ENCODE data around the gene ATF7. TPM values are rescaled to one million over a fixed set of nuclear protein-coding genes. Genes with fewer than 3 reads are reported as not detected.
A peak's percentile ranks its signal among the peaks of the same experiment; 100 is the strongest.

Gene ATF7
- 38.8 and 44.3 TPM in 2 replicates for total RNA-seq (2021)
- Bru-seq, nascent RNA: percentile 84 among the genes with signal in this experiment
- BruChase-seq, experiment 1, labeled RNA remaining after a 2-hour chase: percentile 98 among the genes with signal in this experiment
- BruChase-seq, experiment 2, labeled RNA remaining after a 6-hour chase: percentile 98 among the genes with signal in this experiment
- long read RNA-seq, transcript ATF7-212 (4 exons, 860 nt): major isoform, 14 of 42 reads
- long read RNA-seq, partial matches to known transcripts: 1 of 42 reads
- long read RNA-seq, other reads (novel, unspliced or antisense): 27 of 42 reads

DNA sequence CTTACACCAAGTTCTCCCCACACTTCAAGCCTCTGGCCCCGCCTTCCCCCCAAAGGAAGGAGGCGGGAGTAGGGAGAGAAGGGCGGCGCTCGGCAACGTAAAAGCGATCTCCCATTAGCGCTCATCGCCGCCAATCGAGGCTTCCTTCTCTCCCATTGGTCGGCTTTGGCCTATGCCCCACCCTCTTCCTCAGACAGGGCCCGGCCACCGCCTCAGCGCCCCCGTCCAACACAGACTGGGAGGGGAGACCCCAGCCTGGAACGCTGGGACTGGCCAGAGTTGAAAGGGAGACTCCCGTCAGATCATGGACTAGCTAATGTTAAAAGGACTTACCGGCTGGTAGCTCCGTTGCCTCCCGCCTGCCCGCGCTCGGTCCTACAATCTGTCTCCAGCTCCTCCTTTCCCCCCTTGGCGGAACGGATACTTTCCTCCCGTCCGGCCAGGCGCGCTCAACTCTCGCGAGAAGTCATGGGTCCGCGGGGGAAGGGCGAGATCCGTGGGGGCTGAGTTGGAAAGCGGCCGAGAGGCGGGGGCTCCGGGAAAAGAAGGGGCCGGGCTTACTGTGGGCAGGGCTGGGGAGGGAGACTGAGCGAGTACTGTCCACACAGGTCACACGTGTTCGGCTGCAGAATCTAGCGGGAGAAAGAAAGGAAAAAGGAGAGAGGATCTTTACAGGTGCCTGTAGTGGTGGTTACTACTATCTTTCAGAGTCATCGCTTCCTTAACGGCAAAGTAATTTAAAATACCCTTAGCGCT lies at the start of gene ATF7:
TSS of gene ATF7 (minus strand) at position 437 of the 756 bp plus-strand sequence. CDS start 25,382 bp downstream, outside the sequence.
- CTCF ChIA-PET: no interaction called here
- POLR2A ChIA-PET (ENCODE audit: low non-redundant PET): interaction anchor here (0.6 to 0.7 kb wide), 2 partner anchors 11 to 129 kb away, joined by 3 read pairs; no protein-coding TSS in a partner anchor
- peaks cover 20% of the 10 kb centered on the region for H3K4me1 ChIP-seq (ENCODE audit: insufficient read depth, low read length, poor library complexity, severe bottlenecking)
- DNase-seq (ENCODE audit: low spot score): peak; percentile 99
- peak within 1 kb of the TSS; percentile 98 for H3K27ac ChIP-seq (ENCODE audit: low read depth, low read length, poor library complexity, severe bottlenecking)
- no TSS peak for BruUV-seq (replicated peaks)
- TF ChIP-seq EZH2 (IDR thresholded peaks at IDR 0.05; ENCODE audit: borderline replicate concordance, low read depth, low read length, poor library complexity, severe bottlenecking): no peak
- no peak for TF ChIP-seq CTCF (conservative IDR thresholded peaks at IDR 0.05; ENCODE audit: low read depth, low read length)
- H3K9me3 ChIP-seq (ENCODE audit: low read depth, low read length, poor library complexity, severe bottlenecking): no peaks in the 10 kb centered on the region
- H3K4me3 ChIP-seq (ENCODE audit: low read depth, low read length, poor library complexity, severe bottlenecking): peak within 1 kb of the TSS; percentile 55
- H3K27me3 ChIP-seq (replicated peaks; ENCODE audit: insufficient read depth, low read depth, low read length, poor library complexity): no peaks in the 10 kb centered on the region
- intact Hi-C loops (cut with micrococcal nuclease; ENCODE audit: unreplicated experiment): loop anchor here (2.0 kb wide), 1 partner anchor 51 kb away; the partner anchor contains the start of gene ATP5MC2
- H3K36me3 ChIP-seq (ENCODE audit: insufficient read depth, low read length, poor library complexity, severe bottlenecking): no peaks in the 10 kb centered on the region

- H3K36me3 ChIP-seq (ENCODE audit: insufficient read depth, low read length, poor library complexity, severe bottlenecking): peaks cover 45% of the 10 kb centered on the region
- CTCF ChIA-PET: interaction anchor here (0.6 to 3.5 kb wide), 4 partner anchors 52 to 135 kb away, joined by 4 to 35 read pairs (median 4); no protein-coding TSS in a partner anchor
- BruUV-seq (replicated peaks): TSS peak; percentile 59
- no peaks in the 10 kb centered on the region for H3K9me3 ChIP-seq (ENCODE audit: low read depth, low read length, poor library complexity, severe bottlenecking)
- no peak for TF ChIP-seq EZH2 (IDR thresholded peaks at IDR 0.05; ENCODE audit: borderline replicate concordance, low read depth, low read length, poor library complexity, severe bottlenecking)
- TF ChIP-seq CTCF (conservative IDR thresholded peaks at IDR 0.05; ENCODE audit: low read depth, low read length): no peak
- H3K4me3 ChIP-seq (ENCODE audit: low read depth, low read length, poor library complexity, severe bottlenecking): peak overlapping the region; percentile 73
- no peak for DNase-seq (ENCODE audit: low spot score)
- peak overlapping the region; percentile 97 for H3K27ac ChIP-seq (ENCODE audit: low read depth, low read length, poor library complexity, severe bottlenecking)
- peaks cover 55% of the 10 kb centered on the region for H3K4me1 ChIP-seq (ENCODE audit: insufficient read depth, low read length, poor library complexity, severe bottlenecking)
- POLR2A ChIA-PET (ENCODE audit: low non-redundant PET): interaction anchor here (1.0 kb wide), 1 partner anchor 131 kb away, joined by 3 read pairs; no protein-coding TSS in a partner anchor
- no peaks in the 10 kb centered on the region for H3K27me3 ChIP-seq (replicated peaks; ENCODE audit: insufficient read depth, low read depth, low read length, poor library complexity)
- intact Hi-C loops (cut with micrococcal nuclease; ENCODE audit: unreplicated experiment): no loop called here
Observed at GRCh38 chr12:53674977-53675700, 49.0 kb upstream of the ATF7 start.

GRCh38 chr12:53670971-53671370 lies 44.8 kb upstream of the ATF7 start:
- Histone ChIP-seq H3K27me3 (replicated peaks; ENCODE audit: insufficient read depth, low read depth, low read length, poor library complexity) (no peaks in the 10 kb centered on the region), H3K27ac (ENCODE audit: low read depth, low read length, poor library complexity, severe bottlenecking) (peak overlapping the region; percentile 39), H3K4me3 (ENCODE audit: low read depth, low read length, poor library complexity, severe bottlenecking) (no peak overlapping the region), H3K4me1 (ENCODE audit: insufficient read depth, low read length, poor library complexity, severe bottlenecking) (peaks cover 22% of the 10 kb centered on the region), H3K9me3 (ENCODE audit: low read depth, low read length, poor library complexity, severe bottlenecking) (no peaks in the 10 kb centered on the region), H3K36me3 (ENCODE audit: insufficient read depth, low read length, poor library complexity, severe bottlenecking) (peaks cover 78% of the 10 kb centered on the region)
- POLR2A ChIA-PET (ENCODE audit: low non-redundant PET): interaction anchor here (0.6 kb wide), 1 partner anchor 61 kb away, joined by 3 read pairs; no protein-coding TSS in a partner anchor
- no TSS peak for BruUV-seq (replicated peaks)
- no peak for DNase-seq (ENCODE audit: low spot score)
- intact Hi-C loops (cut with micrococcal nuclease; ENCODE audit: unreplicated experiment): no loop called here
- no peak for TF ChIP-seq EZH2 (IDR thresholded peaks at IDR 0.05; ENCODE audit: borderline replicate concordance, low read depth, low read length, poor library complexity, severe bottlenecking)
- TF ChIP-seq CTCF (conservative IDR thresholded peaks at IDR 0.05; ENCODE audit: low read depth, low read length): no peak
- CTCF ChIA-PET: no interaction called here
